Ovary (tissue), 3 donors: Measurements from ENCODE around the gene RACK1.

Experiments
- POLR2A ChIP-seq: fragments of 450-650 bp; IDR thresholded peaks from one replicate; pipeline ENCODE4 v1.6.1; 2017; ENCODE audit warnings: antibody characterized with exemption, mild to moderate bottlenecking, moderate library complexity
- TF ChIP-seq, protein P1 (sequence below), 3 donors: fragments of 450-650 bp in 2 of 3; fragments of 200-600 bp in 1 of 3; IDR thresholded peaks; one replicate each; pipeline versions ENCODE4 v1.5.1 to v1.8.0; 2016 to 2022; ENCODE audit warnings: antibody characterized with exemption in 3 of 3, mild to moderate bottlenecking in 1 of 3
- donor health status: DM: no; HTN: no; CAD: no.

DNA sequence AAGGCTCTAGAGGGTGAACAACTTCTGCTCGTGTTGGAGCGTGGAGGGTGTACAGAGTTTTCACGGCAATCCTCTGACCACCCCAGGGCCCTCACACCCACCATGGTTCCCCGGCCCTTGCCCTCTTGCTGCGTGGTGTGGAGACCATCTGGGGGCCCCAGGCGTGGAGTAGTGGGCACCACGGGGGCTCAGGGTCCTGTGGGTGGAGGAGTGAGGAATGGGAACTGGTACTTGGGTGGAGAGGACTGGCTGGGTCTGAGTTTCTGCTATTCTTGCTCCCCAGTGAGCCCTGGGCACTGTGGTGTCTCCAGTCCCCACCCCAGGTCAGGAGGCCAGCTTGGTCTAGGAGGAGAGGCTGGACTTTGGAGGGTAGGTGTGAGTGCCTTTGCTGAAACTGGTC is 39.2 kb upstream of the RACK1 start:
- TF ChIP-seq POLR2A: no peak
- TF ChIP-seq, protein P1, sequence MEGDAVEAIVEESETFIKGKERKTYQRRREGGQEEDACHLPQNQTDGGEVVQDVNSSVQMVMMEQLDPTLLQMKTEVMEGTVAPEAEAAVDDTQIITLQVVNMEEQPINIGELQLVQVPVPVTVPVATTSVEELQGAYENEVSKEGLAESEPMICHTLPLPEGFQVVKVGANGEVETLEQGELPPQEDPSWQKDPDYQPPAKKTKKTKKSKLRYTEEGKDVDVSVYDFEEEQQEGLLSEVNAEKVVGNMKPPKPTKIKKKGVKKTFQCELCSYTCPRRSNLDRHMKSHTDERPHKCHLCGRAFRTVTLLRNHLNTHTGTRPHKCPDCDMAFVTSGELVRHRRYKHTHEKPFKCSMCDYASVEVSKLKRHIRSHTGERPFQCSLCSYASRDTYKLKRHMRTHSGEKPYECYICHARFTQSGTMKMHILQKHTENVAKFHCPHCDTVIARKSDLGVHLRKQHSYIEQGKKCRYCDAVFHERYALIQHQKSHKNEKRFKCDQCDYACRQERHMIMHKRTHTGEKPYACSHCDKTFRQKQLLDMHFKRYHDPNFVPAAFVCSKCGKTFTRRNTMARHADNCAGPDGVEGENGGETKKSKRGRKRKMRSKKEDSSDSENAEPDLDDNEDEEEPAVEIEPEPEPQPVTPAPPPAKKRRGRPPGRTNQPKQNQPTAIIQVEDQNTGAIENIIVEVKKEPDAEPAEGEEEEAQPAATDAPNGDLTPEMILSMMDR (IDR thresholded peaks at IDR 0.05): no peak
